ENCODE results near the gene CTXN3.

Gene CTXN3

GRCh38 chr5:127697894-127698600 lies 49.2 kb downstream of the CTXN3 start:
- DNase-seq (ENCODE audit: low read depth), result no peak

- no peak for DNase-seq (ENCODE audit: low read depth)
Observed at GRCh38 chr5:127699416-127699815, 50.5 kb downstream of the CTXN3 start.

GRCh38 chr5:127700237-127700766 lies 51.4 kb downstream of the CTXN3 start:
- DNase-seq (ENCODE audit: low read depth), result peak; percentile 57

- no peak for DNase-seq (ENCODE audit: low read depth)
Observed at GRCh38 chr5:127702434-127702833, 53.6 kb downstream of the CTXN3 start.

- no peak for DNase-seq (ENCODE audit: low read depth)
Observed at GRCh38 chr5:127702926-127703561, 54.2 kb downstream of the CTXN3 start, which contains the start of gene CCDC192. CCDC192 (plus strand) TSS chr5:127703391; CDS start chr5:127703446, 55 bp downstream.

- DNase-seq (ENCODE audit: low read depth), result peak; percentile 86
Observed at GRCh38 chr5:127705120-127705892, 56.4 kb downstream of the CTXN3 start.

GRCh38 chr5:127706691-127707090 lies 57.8 kb downstream of the CTXN3 start:
- no peak for DNase-seq (ENCODE audit: low read depth)

- DNase-seq (ENCODE audit: low read depth), result no peak
Observed at GRCh38 chr5:127707209-127707608, 58.3 kb downstream of the CTXN3 start.
